ENCODE data around the gene MIDN. TPM values are rescaled to one million over a fixed set of nuclear protein-coding genes. Genes with fewer than 3 reads are reported as not detected.

The MIDN gene
- total and polyA plus RNA-seq, 4 donors: 39.7 to 185 (median 58.7) TPM

- no peak for ATAC-seq (ENCODE audit: insufficient read depth, low FRiP score)
- H3K27me3 ChIP-seq (ENCODE audit: control insufficient read depth in 3 of 3, insufficient read depth in 3 of 3, low read length in 2 of 3): no peaks in the 10 kb centered on the region
- no peak overlapping the region for H3K27ac ChIP-seq (ENCODE audit: low read depth in 1 of 2, low read length in 1 of 2)
- H3K9me3 ChIP-seq (ENCODE audit: control insufficient read depth in 4 of 4, insufficient read depth in 3 of 4, low read length in 3 of 4): no peaks in the 10 kb centered on the region
- H3K9ac ChIP-seq (ENCODE audit: insufficient read depth in 1 of 2, low read length in 2 of 2): no peak overlapping the region
- H3K4me1 ChIP-seq (ENCODE audit: control insufficient read depth in 5 of 5, insufficient read depth in 5 of 5, low read length in 5 of 5): peaks cover 0 to 47% (median 24%) of the 10 kb centered on the region in 5 donors
- no peak overlapping the region for H3K4me3 ChIP-seq
- TF ChIP-seq CTCF (IDR thresholded peaks at IDR 0.05; ENCODE audit: control extremely low read depth, extremely low read depth): no peak
- peak in 1 of 3 donors; percentile 11 for DNase-seq
- WGBS, 2 donors: 59 to 61% methylated on average over 15 of the region's 15 CpGs
- peaks cover 0 to 4% (median 0%) of the 10 kb centered on the region in 4 donors for H3K36me3 ChIP-seq (ENCODE audit: control insufficient read depth in 4 of 4, insufficient read depth in 4 of 4, low read length in 4 of 4)
Measured at GRCh38 chr19:1240925-1241324, 7.5 kb upstream of the MIDN start.

- Histone ChIP-seq H3K4me3 (peak within 1 kb of the TSS; percentile 93), H3K4me1 (ENCODE audit: control insufficient read depth in 5 of 5, insufficient read depth in 5 of 5, low read length in 5 of 5) (peaks cover 0 to 47% (median 30%) of the 10 kb centered on the region in 5 donors), H3K27me3 (ENCODE audit: control insufficient read depth in 3 of 3, insufficient read depth in 3 of 3, low read length in 2 of 3) (no peaks in the 10 kb centered on the region), H3K27ac (ENCODE audit: low read depth in 1 of 2, low read length in 1 of 2) (peak within 1 kb of the TSS; percentile 88 to 94), H3K36me3 (ENCODE audit: control insufficient read depth in 4 of 4, insufficient read depth in 4 of 4, low read length in 4 of 4) (peaks cover 0 to 4% (median 0%) of the 10 kb centered on the region in 4 donors), H3K9ac (ENCODE audit: insufficient read depth in 1 of 2, low read length in 2 of 2) (peak within 1 kb of the TSS in 1 of 2 donors; percentile 49), H3K9me3 (ENCODE audit: control insufficient read depth in 4 of 4, insufficient read depth in 3 of 4, low read length in 3 of 4) (no peaks in the 10 kb centered on the region)
- WGBS, 2 donors: 1% methylated on average over 64 to 79 of the region's 79 CpGs
- no peak for TF ChIP-seq CTCF (IDR thresholded peaks at IDR 0.05; ENCODE audit: control extremely low read depth, extremely low read depth)
- ATAC-seq (ENCODE audit: insufficient read depth, low FRiP score): peak; percentile 76
- peak; percentile 94 to 97 (median 95) for DNase-seq
Measured at GRCh38 chr19:1241417-1242095, 6.8 kb upstream of the MIDN start, which contains the start of gene ATP5F1D. Gene ATP5F1D (plus strand): TSS chr19:1241751. CDS start chr19:1241851, 100 bp downstream.

- ATAC-seq (ENCODE audit: insufficient read depth, low FRiP score) (peak; percentile 32), DNase-seq (peak; percentile 87 to 91 (median 87))
- Histone ChIP-seq H3K27me3 (ENCODE audit: control insufficient read depth in 3 of 3, insufficient read depth in 3 of 3, low read length in 2 of 3) (no peaks in the 10 kb centered on the region), H3K27ac (ENCODE audit: low read depth in 1 of 2, low read length in 1 of 2) (peak overlapping the region; percentile 56 to 81), H3K9ac (ENCODE audit: insufficient read depth in 1 of 2, low read length in 2 of 2) (no peak overlapping the region), H3K9me3 (ENCODE audit: control insufficient read depth in 4 of 4, insufficient read depth in 3 of 4, low read length in 3 of 4) (no peaks in the 10 kb centered on the region), H3K4me1 (ENCODE audit: control insufficient read depth in 5 of 5, insufficient read depth in 5 of 5, low read length in 5 of 5) (peaks cover 0 to 41% (median 26%) of the 10 kb centered on the region in 5 donors), H3K36me3 (ENCODE audit: control insufficient read depth in 4 of 4, insufficient read depth in 4 of 4, low read length in 4 of 4) (peaks cover 0 to 4% (median 0%) of the 10 kb centered on the region in 4 donors), H3K4me3 (no peak overlapping the region)
- whole genome bisulfite sequencing, 2 donors: 49 to 57% methylated on average over 30 to 33 of the region's 33 CpGs
- peak; percentile 89 for TF ChIP-seq CTCF (IDR thresholded peaks at IDR 0.05; ENCODE audit: control extremely low read depth, extremely low read depth)
Measured at GRCh38 chr19:1243768-1244692, 4.4 kb upstream of the MIDN start.
